SKM-1 treated with dmso at 0.1 percent for 144 hours (cell line): Measurements from ENCODE around the gene KLHL11.

Experiments used
- DNase-seq: peaks from one replicate; lab custom pipeline; 2025; ENCODE audit not compliant: unreplicated experiment; lab: John Stamatoyannopoulos, UW

KLHL11 gene, protein sequence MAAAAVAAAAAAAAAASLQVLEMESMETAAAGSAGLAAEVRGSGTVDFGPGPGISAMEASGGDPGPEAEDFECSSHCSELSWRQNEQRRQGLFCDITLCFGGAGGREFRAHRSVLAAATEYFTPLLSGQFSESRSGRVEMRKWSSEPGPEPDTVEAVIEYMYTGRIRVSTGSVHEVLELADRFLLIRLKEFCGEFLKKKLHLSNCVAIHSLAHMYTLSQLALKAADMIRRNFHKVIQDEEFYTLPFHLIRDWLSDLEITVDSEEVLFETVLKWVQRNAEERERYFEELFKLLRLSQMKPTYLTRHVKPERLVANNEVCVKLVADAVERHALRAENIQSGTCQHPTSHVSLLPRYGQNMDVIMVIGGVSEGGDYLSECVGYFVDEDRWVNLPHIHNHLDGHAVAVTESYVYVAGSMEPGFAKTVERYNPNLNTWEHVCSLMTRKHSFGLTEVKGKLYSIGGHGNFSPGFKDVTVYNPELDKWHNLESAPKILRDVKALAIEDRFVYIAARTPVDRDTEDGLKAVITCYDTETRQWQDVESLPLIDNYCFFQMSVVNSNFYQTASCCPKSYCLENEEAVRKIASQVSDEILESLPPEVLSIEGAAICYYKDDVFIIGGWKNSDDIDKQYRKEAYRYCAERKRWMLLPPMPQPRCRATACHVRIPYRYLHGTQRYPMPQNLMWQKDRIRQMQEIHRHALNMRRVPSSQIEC

DNA sequence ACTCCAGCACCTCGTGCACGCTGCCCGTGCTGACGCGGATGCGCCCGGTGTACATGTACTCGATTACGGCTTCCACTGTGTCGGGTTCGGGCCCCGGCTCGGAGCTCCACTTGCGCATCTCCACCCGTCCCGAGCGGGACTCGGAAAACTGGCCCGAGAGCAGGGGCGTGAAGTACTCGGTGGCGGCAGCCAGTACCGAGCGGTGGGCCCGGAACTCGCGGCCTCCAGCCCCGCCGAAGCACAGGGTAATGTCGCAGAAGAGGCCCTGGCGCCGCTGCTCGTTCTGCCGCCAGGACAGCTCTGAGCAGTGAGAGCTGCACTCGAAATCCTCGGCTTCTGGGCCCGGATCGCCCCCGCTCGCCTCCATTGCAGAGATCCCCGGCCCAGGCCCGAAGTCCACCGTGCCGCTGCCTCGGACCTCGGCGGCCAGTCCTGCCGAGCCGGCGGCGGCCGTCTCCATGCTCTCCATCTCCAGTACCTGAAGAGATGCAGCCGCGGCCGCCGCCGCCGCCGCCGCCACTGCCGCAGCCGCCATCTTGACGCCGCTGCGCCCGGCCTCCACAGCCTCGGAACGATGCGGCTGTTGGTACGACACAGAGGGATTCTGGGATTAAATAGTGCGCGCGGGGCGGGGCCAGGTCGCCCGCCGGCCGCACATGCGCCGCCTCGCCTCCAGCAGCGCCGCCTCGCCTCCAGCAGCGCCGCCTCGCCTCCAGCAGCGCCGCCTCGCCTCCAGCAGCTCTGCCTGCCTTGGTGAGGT, at the start of gene KLHL11:
TSS of gene KLHL11 (minus strand) at position 588 of the 760 bp plus-strand sequence. CDS start at position 535, 53 bp downstream.
- DNase-seq = peak; percentile 83

GRCh38 chr17:41915020-41915419, 49.8 kb upstream of the KLHL11 start:
- DNase-seq = no peak

- no peak for DNase-seq
Observed at GRCh38 chr17:41914358-41914766, 49.1 kb upstream of the KLHL11 start.

GRCh38 chr17:41913798-41914197, 48.6 kb upstream of the KLHL11 start:
- no peak for DNase-seq

DNA sequence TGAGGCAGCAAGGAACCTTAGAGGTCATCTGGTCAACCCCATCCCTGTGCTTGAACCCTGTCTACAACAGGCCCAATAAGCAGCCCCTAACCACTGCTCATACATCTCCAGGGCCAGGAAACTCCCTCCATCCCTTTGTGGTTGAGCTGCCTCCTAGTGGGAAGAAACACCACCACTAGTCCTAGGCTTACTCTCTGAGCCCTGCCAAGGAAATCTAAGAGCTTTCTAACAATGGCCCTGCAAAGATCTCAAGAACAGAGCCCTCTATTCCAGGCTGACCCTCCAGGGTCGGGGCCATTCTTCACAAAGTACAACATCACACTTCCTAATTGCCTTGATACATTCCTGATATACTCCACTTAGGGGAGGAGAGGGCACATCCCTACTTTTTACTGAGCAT, 47.7 kb upstream of the KLHL11 start:
- no peak for DNase-seq

GRCh38 chr17:41910701-41911391, 45.6 kb upstream of the KLHL11 start:
- no peak for DNase-seq

DNA sequence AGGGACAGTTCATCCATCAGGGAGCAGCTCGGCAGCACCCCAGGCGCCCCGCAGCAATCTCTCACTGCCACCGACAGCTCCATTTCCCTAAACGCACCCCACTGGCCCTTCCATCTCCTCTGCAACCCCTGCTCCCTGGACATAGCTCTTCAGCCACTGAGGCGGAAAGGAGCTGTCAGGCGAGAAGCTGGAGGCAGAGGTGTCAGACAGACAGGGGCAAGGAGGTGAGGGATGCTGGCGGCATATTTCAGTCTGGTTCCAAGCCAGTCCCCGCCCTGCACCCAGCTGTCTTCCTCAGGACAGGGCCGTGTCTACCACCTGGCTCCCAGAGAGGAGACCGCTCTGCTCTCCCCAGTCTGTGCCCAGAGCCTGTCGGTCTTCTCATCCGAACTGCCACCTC, 43.9 kb upstream of the KLHL11 start:
- no peak for DNase-seq

- no peak for DNase-seq
Observed at GRCh38 chr17:41907633-41908539, 42.7 kb upstream of the KLHL11 start.

DNA sequence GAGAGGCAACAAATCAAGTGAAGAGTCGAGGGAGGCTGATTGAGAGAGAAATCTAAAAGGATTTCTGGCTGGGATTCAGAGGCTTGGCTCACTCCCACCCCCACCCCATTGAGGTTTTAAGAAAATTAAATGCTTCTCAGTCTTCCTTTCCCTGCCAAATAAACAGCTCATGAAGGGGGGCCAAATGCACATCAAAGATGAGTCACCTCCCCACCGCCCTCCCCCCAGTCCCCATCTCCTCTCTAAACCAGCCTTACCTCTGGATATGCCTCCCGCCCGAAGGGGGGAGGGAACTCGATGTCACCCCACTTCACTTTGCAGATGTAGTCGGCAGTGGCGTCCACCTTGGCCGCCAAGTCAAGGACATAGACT, 41.9 kb upstream of the KLHL11 start:
- DNase-seq = no peak

DNA sequence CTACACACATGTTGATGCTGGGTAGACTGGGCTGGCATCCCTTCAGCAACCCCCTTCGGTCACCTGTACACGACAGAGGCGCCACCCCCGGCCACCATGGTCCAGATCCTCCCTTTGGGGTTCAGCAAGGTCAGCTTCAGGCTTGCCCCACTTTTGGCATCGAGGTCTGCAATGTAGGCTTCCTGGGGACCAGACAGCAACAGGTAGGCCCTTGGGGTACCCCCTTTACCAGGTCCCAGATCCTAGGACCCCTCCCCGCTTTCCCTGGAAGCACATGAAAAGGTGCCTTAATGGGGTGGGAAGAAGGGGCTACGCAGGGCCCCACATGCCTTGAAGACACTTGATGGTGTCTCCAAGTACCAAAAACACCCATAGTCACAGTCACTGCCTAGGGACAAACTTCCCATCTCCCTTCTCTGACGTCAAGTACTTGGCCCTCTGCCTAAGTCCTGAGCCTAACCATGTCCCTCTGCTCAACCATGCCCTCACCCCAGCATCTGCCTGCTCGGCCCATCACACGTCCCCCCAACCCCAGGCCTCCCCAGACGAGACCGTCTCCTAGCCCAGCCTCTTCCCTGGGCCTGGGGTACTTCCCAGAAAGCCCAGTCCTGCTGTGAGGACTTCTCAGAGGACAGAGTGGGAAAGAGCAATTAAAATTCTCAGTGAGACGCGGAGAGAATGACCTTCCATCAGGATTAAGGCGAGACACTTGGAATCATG, 41.4 kb upstream of the KLHL11 start:
- DNase-seq = no peak

DNA sequence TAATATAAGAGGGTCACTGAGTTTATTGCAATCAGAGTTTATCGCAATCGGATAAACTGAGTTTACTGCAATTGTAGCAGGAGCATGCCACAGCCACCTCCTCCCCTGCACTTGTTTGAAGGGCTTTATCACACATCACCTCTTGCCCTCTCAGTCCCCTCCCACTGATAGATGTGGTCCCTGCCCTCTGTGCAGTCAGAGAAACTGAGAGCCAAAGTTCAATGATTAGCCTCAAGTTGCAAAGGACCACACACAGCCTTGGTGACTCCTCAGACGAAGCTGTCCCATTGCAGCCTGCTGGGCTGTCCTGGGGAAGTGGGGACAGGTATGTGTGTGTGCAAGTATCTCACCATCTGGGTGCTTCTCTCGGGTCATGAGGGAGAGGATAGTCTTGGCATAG, 39.9 kb upstream of the KLHL11 start:
- DNase-seq = no peak

DNA sequence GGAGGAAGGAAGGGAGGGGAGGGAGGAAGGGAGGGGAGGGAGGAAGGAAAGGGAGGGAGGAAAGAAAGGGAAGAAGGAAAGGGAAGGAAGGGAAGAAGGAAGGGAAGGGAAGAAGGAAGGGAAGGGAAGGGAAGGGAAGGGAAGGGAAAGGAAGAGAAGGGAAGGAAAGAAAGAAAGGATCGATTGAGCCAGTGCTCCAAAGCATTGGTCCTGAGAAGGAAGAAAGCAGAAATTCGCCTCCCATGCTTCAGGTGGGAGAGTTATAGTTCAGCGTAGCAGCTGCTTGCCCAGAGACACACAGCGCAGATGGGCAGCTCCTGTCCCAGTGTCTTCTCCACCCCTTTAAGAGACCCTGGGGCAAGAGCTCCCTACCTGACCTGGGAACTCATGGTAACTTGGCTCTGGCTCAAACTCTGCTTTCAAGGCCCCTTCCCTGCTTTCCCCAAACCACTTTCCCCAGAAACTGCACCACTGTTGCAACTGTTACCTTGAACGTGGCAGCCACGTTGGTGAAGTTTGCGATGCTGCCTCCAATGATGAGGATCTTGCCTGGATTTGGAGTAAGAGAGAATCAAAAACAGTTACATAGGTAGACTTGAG, 39.1 kb upstream of the KLHL11 start:
- DNase-seq = no peak

- no peak for DNase-seq
Observed at GRCh38 chr17:41901646-41902045, 36.4 kb upstream of the KLHL11 start.

DNA sequence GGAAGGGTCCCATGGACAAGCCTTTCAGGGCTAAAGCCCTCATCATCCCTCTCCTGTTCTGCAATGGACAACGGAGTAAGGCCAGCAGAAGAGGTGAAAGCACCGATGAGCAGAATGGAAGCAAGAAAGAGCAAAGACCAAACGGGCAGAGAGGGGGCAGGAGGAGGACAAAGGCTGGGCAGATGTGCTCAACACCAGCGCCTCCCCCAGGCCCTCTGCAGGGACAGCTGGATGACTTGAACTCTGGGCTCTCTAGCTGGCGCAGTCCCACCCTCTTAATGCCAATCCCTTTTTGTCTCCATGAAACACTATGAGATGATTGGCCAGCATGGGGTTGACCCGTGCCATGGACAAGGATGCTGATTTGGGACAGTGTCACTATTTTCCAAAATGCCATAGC, 31.5 kb upstream of the KLHL11 start:
- no peak for DNase-seq

DNA sequence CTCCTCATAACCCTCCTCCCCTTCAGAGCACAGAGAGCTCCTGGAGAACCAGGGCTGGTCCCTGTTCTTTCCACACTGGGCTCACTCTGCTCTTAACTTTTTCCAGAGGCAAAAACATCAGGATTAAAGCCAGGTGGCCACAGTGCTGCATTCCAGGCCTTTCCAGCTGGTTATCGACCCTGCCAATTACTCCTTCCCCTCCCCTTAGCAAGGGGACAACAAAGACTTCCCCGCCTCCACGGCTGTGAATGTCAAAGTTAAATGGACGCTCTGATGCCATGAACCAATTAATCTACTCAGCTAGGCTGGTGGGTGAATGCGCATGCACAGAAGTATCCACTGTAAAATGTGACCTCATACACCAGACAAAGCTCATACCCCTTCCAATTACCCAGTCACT, 30.4 kb upstream of the KLHL11 start:
- DNase-seq = no peak

DNA sequence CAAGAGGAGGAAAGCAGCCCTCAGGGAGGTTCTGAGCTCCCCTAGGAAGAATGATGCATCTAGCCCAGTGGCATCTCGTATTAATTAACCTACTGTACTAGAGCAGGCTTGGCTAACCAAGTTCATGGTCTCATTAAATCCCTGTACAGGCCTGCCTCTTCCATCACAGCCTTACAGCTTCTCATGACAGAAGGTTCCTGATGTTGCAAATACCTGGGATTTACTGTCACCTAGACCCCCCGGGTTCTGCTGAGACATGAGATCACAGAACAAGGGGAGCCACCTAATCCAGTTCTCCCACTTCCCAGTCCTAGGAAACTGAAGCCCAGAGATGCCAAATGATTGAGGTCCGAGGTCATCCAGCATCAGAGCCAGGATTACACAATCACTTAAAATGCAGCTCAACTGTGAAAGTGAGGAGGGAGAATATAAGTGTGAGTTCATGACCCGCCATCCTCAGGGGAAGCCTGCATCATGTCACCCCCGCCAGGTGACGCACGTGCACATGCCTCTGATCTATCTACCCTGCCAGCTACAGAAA, 29.6 kb upstream of the KLHL11 start:
- DNase-seq = no peak

- DNase-seq = no peak
Observed at GRCh38 chr17:41893384-41893783, 28.2 kb upstream of the KLHL11 start.

GRCh38 chr17:41892021-41892376, 26.8 kb upstream of the KLHL11 start:
- no peak for DNase-seq
